Stimulated activated CD4-positive, alpha-beta T cell treated with anti-CD3 and anti-CD28 coated beads, Interleukin-12 subunit alpha, Interleukin-12 subunit beta, amount 100 ng/mL, for 4 hours (primary cell): ENCODE measurements around the gene APOOL.

Experiments
- DNase-seq: peaks from one replicate; pipeline ENCODE4 v3.0.0-alpha.2; 2020

APOOL gene

DNA sequence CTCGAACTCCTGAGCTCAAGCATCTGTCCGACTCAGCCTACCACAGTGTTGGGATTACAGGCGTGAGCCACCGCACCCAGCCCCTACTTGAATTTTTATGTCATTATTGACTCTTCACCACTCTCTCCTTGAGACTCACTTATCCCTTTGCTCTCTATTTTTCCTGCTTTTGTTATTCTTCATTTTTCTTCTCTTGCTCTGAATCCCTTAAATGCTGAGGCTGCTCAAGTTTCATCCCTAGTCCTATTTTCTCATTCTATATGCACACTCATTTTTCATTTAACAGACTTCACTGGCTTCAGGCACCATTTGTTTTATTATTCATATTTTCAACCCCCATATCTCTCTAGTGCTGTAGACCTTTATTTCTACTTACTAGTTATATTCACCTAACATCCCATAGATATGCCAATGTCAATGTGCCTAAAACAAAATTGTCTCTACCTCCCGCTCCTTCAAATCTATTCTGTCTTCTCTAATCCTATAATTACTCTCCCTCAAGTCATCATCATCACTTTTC lies 85.7 kb downstream of the APOOL start:
- DNase-seq = no peak

DNA sequence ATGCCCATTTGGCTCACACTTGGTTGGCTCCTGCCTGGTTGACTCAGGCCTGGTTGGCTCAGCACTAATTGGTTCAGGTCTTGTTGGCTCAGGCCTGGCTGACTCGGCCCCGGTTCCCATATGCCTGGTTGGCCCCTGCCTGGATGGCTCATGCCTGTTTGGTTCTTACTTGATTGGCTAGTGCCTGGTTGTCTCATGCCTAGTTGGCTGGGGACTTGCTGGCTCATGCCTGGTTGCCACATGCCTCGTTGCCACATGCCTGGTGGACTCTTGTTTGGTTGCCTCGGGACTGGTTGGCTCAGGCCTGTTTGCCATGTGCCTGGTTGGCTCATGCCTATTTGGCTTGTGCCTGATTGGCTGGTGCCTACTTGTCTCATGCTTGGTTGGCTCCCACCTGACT lies 103.7 kb downstream of the APOOL start:
- DNase-seq = no peak

DNA sequence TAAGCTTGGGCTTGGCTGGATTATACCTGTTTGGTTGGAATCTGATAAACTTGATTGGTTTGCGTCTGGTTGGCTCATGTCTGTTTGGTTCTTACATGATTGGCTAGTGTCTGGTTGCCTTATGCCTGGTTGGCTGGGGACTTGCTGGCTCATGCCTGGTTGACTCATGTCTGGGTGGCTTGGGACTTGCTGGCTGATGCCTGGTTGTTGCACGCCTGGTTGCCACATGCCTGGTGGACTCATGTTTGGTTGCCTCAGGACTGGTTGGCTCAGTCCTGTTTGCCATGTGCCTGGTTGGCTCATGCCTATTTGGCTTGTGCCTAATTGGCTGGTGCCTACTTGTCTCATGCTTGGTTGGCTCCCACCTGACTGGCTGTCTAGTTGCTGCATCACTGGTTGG lies 104.5 kb downstream of the APOOL start:
- no peak for DNase-seq

GRCh38 chrX:85109235-85109634 lies 105.6 kb downstream of the APOOL start:
- no peak for DNase-seq

GRCh38 chrX:85111347-85111746 lies 107.7 kb downstream of the APOOL start:
- DNase-seq = no peak

- DNase-seq = no peak
These were observed 108.6 kb downstream of the APOOL start for GRCh38 chrX:85112293-85112692.

DNA sequence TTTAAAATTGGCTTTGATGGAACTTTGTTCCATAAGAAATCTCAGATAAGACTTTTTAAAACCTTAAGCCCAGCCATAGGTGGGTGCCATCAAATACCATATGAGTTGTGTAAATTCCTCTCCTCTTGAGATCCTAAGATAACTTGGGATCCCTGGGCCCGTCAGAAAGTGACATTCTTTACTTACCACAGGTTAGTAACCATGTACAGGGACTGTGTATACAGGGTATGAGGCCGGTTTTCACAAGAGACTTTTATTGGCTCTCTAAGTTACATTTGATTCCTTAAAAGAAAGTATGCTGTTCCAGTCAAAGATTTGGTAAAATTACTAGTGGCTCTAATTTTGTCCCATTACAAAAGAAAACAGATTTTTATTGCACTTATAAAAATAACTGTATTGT lies 110.1 kb downstream of the APOOL start:
- no peak for DNase-seq

GRCh38 chrX:85114171-85114570 lies 110.5 kb downstream of the APOOL start:
- no peak for DNase-seq

DNA sequence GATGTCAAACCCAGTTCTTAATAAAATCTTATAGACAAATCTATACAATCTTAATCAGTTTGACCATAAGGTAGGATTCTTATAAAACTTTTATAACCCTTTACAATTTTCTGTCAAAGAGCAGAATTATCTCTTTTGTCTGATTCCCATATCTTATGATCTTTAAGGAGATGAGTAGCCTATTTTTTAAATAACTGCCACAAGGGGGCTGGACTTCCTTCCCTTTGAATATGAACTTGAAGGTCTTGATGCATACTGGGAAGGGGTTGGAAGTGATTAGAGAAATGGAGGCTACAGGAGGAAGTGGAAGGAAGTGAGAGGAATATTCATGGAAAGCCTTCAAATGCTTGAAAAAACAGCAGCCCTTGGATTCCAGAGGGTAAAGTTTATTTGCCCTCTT lies 111.1 kb downstream of the APOOL start:
- no peak for DNase-seq

- no peak for DNase-seq
These were observed 111.6 kb downstream of the APOOL start for GRCh38 chrX:85115252-85115651.

GRCh38 chrX:85136409-85136808 lies 132.7 kb downstream of the APOOL start:
- no peak for DNase-seq

GRCh38 chrX:85139422-85139821 lies 135.7 kb downstream of the APOOL start:
- DNase-seq = no peak

- no peak for DNase-seq
These were observed 137.3 kb downstream of the APOOL start for GRCh38 chrX:85140964-85141363.
